ENCODE data around the gene SND1. TPM values are rescaled to one million over a fixed set of nuclear protein-coding genes. Genes with fewer than 3 reads are reported as not detected.
A peak's percentile ranks its signal among the peaks of the same experiment; 100 is the strongest.

Gene SND1
- total RNA-seq, 1 donor from 2014 or later, result 139 TPM

DNA sequence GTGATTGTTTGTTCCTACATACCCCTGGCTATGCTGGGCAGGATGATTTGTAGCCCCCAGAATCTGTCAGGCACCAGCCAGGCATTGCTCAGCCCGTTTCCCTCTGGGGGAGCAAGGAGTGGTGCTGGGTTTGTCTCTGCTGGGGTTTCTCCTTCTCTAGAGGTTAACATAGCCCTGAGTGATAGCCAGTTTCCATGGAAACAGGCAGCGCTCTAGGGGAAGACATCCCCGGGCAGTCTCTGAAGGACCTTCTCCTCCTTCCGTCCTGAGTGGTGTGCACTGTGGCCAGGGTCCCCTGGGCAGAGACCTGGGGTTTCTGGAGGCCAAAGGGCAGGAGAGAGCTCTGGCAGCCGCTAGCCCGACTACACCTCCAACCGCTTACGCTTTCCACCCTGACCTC, 429.8 kb downstream of the SND1 start:
- DNase-seq (ENCODE audit: low read depth in 2 of 2), result no peak

DNA sequence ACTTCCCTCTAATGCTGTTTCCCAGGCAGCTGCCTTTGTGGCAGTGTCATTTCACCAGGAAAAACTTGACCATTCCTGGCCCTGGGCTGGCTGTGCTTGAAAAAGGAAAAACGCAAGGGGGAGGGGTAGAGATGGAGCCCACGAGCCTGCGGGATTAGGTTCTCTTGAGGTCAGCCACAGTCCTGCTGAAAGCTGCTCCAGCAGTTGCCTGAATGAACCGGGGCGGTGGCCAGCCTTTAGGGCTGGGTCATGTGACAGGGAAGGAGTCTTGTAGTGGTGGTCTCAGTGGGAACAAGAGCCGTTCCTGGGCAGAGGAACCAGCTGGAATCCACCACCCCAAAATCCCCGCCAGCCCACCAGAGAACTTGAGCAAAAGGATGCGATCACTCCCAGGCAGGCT, 430.4 kb downstream of the SND1 start:
- no peak for DNase-seq (ENCODE audit: low read depth in 2 of 2)

DNA sequence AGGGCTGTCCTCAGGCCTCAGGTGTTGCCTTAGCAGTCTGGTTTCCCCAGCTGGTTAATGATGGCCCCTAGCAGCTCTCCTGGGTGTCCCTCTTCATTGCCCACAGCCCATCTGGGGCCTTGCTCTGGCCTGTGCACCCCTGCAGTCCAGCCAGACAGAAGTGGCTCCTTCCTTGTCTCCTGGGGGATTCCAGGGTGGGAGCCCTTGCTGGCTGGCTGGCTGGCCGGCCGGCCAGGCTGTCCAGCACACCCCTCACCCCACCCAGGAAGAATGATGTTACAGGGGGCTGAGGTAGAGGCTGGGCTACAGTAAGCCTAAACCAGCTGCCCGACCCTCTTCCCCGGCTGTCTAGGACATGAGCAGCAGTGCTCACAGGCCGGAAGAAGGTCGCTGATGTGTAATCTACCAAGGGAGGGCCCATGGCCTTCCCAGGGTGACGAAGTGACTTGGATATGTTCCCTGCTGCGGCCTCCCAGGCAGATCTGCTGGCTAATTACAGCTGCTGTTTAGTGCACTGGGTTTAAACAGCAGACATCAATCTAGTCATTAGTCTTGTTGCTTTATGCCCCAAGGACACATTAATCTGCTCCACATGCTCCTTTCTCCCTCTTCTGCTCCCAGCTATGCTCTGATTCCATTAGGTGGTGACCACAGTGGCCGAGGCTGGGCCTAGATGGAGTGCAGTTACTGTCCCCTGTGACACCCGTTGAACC, 433.1 kb downstream of the SND1 start:
- no peak for DNase-seq (ENCODE audit: low read depth in 2 of 2)

DNA sequence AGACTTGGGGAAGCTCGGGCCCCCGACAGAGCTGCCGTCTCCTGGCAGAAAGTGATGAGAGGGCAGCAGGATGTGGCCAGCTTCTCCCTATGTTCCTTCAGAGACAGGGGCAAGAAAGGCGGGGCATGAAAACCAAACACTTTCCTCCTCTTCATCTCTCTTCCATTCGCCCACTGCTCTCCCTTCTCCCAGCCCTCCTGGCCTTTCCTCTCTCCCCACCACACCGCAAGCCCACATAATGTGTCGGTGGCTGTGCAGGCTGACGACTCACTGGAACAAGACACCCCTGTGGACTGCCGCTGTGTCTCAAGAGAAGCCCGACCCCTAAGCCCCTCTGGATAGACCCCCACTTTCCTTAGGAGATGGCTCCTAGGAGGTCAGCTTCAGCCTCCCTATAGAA, 438.5 kb downstream of the SND1 start:
- DNase-seq (ENCODE audit: low read depth in 2 of 2), result no peak

DNA sequence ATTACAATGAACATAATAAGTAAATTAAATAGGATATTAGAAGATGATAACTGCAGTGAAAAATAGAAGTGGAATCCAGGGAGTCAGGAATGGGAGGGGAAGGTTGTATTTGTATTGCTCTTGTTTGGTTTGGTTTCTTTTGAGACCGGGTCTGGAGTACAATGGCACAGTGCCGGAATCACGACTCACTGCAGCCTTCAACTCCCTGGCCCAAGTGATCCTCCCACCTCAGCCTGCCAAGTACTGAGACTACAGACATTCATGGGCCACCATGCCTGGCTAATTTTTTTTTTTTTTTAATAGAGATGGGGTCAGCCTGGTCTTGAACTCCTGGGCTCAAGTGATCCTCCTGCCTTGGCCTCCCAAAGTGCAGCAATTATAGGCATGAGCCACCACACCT, 439.1 kb downstream of the SND1 start:
- DNase-seq (ENCODE audit: low read depth in 2 of 2), result no peak

DNA sequence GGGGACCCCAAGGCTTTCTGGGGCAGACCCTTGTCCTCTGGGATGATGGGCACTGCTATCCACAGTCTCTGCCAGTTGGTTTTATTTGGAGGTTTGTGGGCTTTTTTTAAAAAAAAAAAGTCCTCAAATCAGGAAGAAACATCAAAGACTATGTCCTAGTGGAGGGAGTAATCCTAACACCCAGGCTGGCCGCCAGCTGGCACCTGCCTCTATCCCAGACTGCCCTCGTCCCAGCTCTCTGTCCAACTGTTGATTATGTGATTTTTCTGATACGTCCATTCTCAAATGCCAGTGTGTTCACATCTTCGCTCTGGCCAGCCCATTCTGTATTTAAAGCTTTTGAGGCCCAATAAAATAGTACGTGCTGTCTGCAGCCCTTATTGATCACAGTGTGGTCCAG, 440.2 kb downstream of the SND1 start:
- no peak for DNase-seq (ENCODE audit: low read depth in 2 of 2)

DNA sequence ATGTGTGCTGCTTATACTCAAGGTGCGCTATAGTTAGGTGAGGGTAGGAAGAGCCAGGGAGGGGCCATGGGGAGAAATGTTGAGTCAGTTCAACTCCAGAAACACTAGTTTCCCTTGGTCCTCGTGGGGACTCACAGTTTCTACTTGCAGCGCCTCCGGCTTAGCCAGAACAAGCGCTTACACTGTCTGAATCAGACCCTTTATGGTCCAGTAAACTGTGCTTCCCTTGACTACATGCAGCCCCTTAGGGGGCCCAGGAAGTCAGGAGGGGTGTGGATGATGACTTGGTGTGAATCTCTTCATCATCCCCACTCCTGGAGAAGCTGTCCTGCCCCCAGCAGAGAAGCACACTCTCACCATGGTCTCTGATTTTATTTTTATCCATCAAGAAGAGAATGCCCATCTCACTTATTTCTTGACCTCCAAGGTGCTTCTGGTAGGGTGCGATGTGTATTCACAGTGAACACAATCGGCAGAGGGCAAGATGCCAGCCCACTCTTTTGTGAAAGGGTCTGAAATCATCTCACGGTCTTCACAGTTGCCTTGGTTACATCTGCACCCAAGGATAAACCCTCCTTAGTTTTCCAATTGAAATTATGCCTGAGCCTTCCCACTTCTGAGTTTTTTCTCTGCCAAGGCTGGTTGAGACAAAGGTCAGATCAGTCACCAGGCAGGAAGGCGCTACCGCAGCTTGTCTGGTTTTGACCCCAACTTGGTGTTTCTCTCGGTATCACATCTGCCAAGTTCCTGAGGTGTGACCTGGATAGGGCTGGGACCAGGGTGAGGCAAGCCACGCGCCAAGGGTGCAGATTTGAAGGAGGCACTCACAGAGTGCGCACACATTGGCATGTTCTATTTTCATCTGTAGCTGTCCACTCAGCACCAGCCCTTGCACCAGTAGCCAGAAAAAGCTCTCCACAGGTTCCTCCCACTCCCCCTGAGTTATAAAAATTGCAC, 441.9 kb downstream of the SND1 start:
- no peak for DNase-seq (ENCODE audit: low read depth in 2 of 2)

DNA sequence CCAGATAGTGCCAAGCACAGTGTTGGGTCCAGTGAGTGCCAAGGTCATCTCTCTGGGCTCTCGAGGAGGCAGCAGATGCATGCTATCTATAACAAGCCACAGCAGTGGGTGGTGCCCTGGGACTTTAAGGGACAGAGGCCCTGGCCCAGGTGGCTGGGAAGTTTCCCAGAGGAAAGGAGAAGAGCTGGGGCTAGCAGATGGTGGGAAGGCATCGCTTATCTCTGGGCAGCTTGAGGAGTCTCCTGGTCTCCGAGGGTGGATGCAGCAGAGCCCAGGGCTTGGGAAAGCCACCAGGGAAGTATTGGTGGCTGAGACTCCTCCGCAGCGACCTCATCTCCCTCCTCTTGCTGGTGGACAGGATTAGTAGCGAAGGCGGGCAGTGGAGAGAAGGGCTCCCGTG, 442.7 kb downstream of the SND1 start:
- DNase-seq (ENCODE audit: low read depth in 2 of 2), result no peak

DNA sequence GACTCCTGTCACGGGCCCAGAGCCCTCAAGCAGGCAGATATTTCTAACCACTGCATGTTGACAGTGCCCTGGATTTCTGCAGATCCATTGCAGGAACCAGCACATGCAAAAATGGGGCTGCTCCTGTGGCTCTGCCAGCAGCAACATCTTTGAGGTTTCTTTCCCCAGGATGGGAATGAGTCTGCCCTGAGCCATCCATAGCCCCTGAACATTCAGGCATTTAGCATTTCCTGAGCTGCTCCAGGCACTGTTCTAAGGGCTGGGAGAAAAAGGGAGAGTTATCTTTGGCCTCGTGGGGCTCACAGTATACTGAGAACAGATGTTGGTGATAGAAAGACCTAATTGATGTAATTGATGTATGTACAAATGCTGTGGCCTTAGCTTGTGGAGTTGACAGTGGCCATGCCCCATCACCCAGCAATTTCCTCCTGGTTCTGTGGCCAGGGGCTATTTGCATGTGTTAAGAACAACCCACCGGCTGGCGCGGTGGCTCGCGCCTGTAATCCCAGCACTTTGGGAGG, 445.3 kb downstream of the SND1 start:
- DNase-seq (ENCODE audit: low read depth in 2 of 2), result no peak

DNA sequence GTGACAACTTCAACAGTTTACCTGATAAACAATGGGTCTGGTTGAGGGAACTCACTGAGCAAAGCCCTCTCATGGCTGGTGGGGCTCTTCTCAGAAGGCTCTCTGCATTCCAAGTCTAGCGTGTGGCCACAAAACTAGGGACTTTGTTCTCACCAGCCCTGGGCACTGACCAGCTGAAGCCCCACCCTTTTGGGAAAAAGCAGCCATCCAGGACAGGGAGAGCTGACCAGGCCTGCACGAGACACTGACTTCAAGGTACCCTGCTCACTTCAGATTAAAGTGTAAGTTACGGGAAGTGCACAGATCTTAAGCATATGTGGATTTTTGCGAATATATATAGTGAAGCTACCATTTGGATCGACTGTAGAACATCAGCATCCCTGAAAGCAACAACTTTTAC, 446.6 kb downstream of the SND1 start:
- no peak for DNase-seq (ENCODE audit: low read depth in 2 of 2)

DNA sequence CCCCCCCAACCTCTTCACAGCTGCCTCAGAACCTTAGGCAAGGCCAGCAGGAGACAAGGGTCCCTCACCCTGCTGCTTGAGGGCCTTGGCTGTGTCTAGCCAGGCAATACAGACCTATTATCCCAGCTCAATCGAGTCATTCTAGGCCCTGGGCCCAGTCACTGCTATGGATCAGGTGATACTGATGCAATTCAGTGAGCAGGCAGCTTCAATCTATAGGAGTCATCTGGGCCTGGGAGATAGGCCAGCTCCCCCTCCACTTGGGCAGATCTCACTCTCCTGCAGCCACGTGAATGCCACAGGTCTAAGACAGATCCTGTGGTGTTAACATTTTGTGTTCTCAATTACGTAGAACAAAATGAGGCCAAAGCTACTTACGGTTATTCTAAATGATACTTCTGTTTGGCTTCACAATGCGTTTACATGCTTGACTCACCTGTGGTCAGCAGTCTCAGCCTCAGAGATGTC, 447.2 kb downstream of the SND1 start:
- DNase-seq (ENCODE audit: low read depth in 2 of 2), result no peak

DNA sequence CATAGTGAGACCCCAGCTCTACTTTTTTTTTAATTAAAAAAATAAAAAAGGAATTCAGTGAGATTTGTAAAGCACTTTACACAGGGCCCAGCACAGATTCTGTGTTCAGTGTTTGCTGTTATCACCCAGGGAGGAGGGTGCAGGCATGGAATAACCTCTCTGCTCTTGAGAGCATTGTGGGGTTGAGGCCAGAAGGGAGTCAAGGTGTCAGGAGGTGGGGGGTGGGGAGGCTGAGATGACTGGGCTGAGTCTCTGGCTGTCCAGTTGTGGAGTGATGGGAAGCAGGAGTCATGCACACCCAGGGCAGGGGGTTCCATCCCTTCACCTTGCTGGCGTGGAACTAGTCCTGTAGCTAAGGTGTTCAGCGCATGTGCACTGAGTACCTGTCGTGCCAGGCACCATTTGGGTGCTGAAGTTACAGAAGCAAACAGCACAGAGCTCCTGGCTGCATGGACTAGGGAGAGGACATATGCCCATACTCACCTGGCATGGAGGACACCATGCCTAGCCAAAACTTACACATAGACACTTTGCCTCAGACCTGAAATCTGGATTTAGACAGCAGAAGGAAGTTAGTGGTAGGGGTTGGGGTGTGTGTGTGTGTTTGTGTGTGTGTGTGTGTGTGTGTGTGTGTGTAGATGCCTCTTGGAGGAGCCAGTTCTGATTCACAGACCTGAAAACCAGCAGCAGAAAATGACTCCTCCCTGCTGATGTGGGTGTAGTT, 448.4 kb downstream of the SND1 start:
- DNase-seq (ENCODE audit: low read depth in 2 of 2), result no peak

DNA sequence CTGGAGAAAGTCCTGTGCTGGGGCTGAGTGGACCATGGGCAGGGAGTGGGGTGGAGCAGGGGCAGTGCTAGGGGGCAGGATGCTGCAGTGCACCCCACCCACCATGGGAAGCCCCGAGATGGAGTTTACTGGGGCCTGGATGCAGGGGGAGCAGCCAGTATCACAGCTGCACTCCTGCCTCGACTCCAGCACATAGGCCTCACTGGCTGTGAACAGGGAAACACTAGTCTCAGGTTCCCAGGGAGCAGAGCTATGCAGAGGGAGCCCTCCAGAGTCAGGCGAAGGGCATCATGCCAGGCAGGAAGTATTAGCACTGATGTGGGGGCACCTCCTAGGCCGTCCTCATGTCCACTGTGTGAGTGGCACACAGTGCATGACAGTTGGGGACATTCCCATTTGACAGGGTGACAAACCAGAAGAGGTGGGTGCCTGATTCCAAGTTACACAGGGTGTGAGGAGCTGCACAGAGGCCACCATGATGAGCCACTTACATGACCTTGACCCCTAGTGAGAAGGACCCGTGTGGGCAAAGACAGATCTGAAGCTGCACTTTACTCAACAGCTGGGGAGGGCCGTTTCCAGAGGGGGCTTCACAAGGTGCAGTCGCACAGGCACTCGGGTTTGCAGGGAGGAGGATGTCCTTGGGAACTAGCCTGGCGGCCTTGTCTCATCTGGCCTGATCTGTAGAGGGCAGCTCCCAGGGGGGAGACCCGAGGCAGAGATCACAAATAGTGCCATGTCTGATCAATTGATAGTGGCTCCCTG, 449.1 kb downstream of the SND1 start:
- no peak for DNase-seq (ENCODE audit: low read depth in 2 of 2)

DNA sequence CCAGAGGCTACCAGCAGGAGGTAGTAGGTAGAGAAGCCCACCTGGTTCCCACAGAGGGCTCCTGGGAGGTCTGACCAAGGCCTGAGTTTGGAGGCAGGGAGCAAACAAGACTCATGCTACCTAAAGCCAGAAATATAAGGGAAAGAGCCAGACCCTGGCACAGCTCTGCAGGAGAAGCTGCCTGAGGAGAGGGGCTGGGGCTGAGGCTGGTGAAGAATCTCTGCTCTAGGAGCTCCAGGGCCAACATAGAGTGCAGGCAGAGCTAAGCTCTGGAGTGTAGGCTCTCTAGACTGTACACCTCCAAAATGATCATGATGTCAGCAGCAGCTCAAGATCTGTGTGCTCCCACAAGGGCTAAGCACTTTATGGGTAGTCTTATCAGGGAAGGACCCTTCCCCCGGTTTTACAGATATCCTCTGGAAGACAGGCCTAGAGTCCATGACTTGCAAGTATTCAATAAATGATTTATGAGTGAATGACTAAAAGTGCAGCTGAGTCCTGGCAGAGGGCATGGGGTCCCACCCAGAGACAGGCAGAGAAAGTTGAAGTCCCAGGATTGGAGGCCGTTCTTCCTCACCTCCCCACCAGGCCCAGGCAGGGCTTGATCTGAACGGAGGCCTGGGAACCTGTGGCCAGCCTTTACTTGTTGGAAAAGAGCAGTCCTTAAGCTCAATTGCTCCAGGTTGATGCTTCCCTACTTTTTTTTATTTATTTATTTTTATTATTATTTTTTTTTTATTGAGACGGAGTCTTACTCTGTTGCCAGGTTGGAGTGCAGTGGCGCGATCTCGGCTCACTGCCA, 450.7 kb downstream of the SND1 start:
- no peak for DNase-seq (ENCODE audit: low read depth in 2 of 2)

DNA sequence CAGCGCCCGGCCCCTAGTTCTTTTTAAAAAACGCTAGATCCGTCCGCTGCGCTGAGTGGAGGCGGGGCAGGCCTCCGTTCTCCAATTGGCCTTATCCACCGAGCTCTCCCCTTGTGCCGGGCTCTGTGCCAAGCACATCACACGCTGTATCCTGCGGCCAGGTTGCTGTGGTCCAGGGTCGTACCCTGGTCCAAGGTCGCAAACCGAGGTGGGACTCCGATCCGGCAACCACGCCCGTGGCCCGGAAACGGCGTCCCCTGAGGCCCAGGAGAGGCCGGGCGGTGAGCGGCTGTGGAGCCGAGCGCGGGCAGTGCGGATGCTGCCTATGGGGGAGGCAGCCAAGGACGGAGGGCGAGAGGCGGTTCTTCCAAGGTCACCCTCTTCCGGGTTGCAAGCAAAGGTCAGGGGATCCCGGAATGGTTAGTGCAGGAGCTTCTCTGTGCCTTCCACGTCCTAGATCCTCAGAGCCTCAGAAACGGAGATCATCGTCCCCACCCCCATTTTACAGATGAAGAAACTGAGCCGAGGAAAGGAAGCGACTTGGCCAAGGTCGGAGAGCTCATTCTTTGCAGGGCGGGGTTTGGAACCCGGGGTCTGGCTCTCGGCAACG, 451.6 kb downstream of the SND1 start:
- DNase-seq (ENCODE audit: low read depth in 2 of 2), result peak; percentile 40 to 55

DNA sequence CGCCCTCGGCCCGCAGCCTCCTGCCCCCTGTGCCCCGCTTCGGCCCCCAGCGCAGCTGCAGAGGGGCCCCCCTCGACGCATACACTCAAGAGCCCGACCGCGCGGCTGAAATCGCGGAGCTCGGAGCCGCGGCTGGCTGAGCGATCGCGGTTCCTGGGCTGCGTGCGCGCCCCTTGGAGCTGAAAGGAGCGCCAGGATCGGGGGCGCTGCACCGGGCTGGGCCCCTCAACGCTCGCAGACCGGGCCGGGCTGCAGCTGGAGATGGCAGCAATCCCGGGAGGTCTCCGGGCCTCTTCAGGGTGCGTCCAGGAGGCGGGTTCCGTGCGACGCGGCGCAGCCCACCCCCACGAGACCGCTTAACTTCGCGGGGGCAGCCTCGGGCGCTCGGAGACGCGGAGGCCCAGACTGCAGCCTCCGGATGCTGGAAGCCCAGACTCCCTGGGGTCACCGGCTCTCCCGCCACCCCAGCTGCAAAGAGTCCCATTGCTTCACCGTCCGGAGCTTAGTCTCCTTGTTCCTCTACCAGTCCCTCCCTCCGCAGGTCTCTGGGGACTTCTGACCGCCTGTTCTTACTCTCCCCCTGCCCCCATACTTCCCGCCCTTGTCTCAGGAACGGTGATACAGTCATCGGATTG, 452.2 kb downstream of the SND1 start:
- DNase-seq (ENCODE audit: low read depth in 2 of 2), result no peak

DNA sequence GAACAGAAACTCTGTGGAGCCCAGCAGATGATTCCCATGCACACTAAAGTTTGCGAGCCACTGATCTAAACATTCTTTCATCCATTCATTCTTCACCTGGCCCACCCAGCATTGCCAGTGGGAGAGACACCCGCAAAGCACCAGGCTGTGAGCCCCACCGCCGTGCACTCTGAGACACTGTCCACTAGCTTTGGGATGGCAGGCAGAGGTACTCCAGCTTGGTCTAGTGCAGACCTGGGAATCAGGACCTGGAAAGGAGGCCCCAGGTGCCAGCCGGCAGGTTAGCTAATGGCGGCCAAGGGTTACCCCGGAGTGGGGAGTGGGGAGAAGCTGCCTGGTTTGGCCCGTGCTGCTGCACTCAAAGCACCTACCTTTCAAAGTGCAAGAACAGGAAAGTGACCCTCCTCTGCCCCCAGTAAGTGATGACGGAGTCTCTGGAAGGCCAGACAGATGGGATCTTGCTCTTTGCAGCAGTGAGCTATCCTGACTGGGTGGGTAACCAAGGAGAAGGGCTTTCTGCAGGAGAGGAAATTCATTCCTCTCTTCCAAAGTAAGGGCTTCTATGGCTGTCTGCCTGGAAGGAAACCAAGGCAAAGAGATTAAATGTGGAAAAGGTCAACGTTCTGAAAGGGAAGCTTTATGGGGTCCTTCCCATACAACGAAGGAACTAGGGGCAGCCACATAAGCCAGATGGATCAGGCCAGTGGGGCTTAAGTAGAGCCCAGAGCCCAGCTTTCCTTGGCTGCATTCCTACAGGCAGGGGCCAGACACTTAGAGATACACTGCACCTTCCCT, 453.4 kb downstream of the SND1 start:
- DNase-seq (ENCODE audit: low read depth in 2 of 2), result no peak

DNA sequence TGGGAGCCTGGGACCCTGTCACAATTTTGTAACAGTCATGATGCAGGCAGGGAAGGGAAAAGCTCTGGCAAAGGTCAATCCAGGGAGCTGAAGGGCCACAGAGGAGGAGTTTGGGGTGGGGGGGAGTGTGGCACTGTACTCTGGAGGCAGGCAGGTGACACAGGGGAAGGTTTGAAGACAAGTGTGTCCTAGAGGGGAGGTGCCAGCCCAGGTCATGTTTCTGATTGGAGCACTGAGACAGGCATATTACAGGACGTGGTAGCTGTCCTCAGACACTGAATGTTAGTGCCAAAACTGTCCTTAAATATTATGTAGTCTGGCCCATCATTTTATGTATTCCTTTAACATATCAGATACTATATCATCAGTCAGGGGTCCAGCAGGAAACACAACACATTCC, 454.8 kb downstream of the SND1 start:
- DNase-seq (ENCODE audit: low read depth in 2 of 2), result no peak

Data from dermis microvascular lymphatic vessel endothelial cell (primary cell).